ENCODE results near the gene TRIM2.

DNA sequence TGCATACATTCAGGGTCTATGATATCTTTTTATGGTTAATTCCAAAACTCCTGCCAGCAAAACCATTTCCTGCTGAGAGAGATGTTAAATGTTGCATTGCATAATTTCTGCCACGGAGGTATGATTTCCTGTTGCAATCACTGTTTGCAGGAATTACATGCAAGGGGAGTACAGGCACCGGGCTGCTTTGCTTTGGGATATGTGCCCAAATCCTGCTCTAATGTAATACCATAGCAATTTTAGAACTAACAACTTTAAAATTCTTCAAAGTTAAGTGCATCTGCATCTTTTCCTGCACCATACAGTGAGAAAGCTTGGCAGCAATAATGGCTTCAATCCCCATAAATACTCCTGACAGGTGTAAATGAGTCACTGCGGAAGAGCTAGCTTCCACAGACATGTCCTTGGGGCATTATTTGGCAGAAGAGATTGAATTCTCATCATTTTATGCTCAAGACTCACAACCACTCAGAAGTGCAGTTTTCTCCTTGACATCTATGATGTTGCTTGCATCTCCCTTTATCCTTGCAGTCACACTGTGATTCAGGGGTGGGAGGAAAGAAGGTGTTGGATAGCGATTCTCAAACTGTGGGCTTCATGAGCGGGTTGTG lies 29.6 kb downstream of the TRIM2 start:
- TF ChIP-seq CTCF (IDR thresholded peaks at IDR 0.05; ENCODE audit: low read depth, low read length, missing input control) (no peak), GABPA (IDR thresholded peaks at IDR 0.05 in 1 of 2, conservative IDR thresholded peaks at IDR 0.05 in 1 of 2) (peak in 1 of 2 donors; percentile 79), RAD21 (IDR thresholded peaks at IDR 0.05) (peak; percentile 31 to 48), JUND (IDR thresholded peaks at IDR 0.05) (peak in 1 of 2 donors; percentile 32), YY1 (IDR thresholded peaks at IDR 0.05) (peak; percentile 54), SP1 (IDR thresholded peaks at IDR 0.05) (peak; percentile 24), REST (IDR thresholded peaks at IDR 0.05) (no peak)
- TF ChIP-seq, protein P1, sequence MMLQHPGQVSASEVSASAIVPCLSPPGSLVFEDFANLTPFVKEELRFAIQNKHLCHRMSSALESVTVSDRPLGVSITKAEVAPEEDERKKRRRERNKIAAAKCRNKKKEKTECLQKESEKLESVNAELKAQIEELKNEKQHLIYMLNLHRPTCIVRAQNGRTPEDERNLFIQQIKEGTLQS (IDR thresholded peaks at IDR 0.05): peak; percentile 51

Data from liver (tissue), 3 donors.